Measurements from ENCODE around the gene GOLGA8A.
"Not testable (repeated sequence)": the region's sequence is repeated elsewhere in the genome, so short reads cannot be mapped to it uniquely, and the experiment has no call there.

Gene GOLGA8A

GRCh38 chr15:34408973-34409372 is 28.6 kb downstream of the GOLGA8A start:
- not testable (repeated sequence) for DNase-seq

DNA sequence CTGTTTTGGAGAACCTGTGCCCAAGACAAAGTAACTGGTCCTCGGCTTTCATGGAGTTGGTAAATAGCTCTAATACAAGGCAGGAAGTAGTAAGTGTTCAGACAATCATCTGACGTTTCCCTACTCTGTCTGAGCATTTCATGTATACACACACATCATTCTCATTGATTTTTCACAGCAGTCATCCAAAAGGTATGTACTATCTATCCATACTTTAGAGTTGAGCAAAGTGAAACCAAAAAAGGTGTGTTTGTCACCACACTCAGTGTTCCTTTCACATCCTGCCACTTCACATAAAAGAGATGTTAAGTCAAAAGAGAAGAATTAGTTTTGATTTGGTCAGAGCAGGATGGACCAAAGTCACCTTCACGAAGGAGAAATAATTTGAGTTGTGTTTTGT is 33.7 kb downstream of the GOLGA8A start:
- DNase-seq = not testable (repeated sequence)

- DNase-seq = not testable (repeated sequence)
These were observed 34.4 kb downstream of the GOLGA8A start for GRCh38 chr15:34403160-34403598.

- not testable (repeated sequence) for DNase-seq
These were observed 39.9 kb downstream of the GOLGA8A start for GRCh38 chr15:34397637-34398259.

GRCh38 chr15:34392981-34393380 is 44.6 kb downstream of the GOLGA8A start:
- DNase-seq = not testable (repeated sequence)

DNA sequence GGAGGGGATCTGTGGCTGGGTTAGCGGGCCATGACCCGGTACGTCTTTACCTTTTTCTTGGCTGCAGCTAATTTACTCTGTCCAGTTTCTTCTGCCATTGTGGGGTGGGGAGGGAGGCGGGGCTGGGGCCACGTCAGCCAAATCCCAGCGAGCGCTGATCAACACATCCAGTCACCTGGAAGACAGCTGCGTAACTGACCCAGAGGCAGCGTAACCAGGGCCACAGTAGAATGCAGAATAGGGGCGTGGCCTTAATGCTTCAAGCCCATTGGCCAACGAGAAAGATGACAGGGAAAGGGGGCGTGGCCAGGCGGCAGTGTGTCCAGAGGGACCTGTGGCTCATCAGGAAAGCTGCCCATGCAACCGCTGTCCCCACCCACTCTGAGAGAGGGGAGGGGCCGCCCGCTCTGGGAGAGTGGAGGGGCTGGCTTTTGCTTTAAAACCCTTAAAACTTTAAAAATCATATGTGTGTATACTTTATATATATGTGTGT is 48.0 kb downstream of the GOLGA8A start:
- DNase-seq = not testable (repeated sequence)
